K562 (cell line): Measurements from ENCODE around the gene SPAG9. TPM values are rescaled to one million over a fixed set of nuclear protein-coding genes. Genes with fewer than 3 reads are reported as not detected.

Source experiments
- ATAC-seq: fragments of 200-7000 bp; cut with Tn5 transposase; 3 replicates; pipeline ENCODE4 v1.9.1; 2020; ENCODE audit warnings: moderate library complexity
- BruUV-seq: library from RNA; stranded (reverse); fragments of 400-500 nt; replicated peaks from 2 replicates; lab custom pipeline; 2021; lab: Mats Ljungman, UMichigan
- CTCF ChIA-PET: fragments of 300-600 bp; formaldehyde crosslinking; extraction: SDS; loops from one replicate; lab custom pipeline; 2021; ENCODE audit warnings: low intra/inter-chr PET ratio; lab: Yijun Ruan, JAX
- POLR2A ChIA-PET: fragments of 300-600, 350-650 bp; sonication (Branson Sonifier 250); formaldehyde crosslinking; extraction: SDS; loops from one replicate; lab custom pipeline; 2021; ENCODE audit warnings: antibody characterized with exemption, inconsistent platforms; lab: Yijun Ruan, JAX
- DNase-seq, 4 experiments: peaks; one replicate each; pipeline versions ENCODE4 v3.0.0 to v3.0.0-alpha.2; 2011 to 2018; ENCODE audit warnings: low spot score in 3 of 4, mixed read lengths in 3 of 4; ENCODE audit errors: extremely low read depth in 1 of 4
- FAIRE-seq: peaks from 2 replicates; lab custom pipeline; 2011; peaks lifted over from hg19 to GRCh38; lab: Jason Lieb, UNC
- H2AFZ ChIP-seq: 2 replicates; pipeline ENCODE4 v1.6.0; 2011; ENCODE audit warnings: low read depth, low read length, control low read depth, inconsistent platforms
- H3K27ac ChIP-seq: fragments of 200-600 bp; 3 replicates; pipeline ENCODE4 v1.8.0; 2011; ENCODE audit warnings: low read depth, mild to moderate bottlenecking, control low read depth, inconsistent platforms, low read length, moderate library complexity, mixed read lengths; ENCODE audit errors: extremely low read depth
- H3K27me3 ChIP-seq, 2 experiments: fragments of 300-600 bp in 1 of 2; 2 replicates in 1 of 2; 3 replicates in 1 of 2; pipeline versions ENCODE4 v1.6.0 to v1.8.0; 2011; ENCODE audit warnings: inconsistent platforms in 2 of 2, low read length in 2 of 2, mild to moderate bottlenecking in 1 of 2, mixed read lengths in 1 of 2, moderate library complexity in 1 of 2; ENCODE audit not compliant: control insufficient read depth in 2 of 2, insufficient read depth in 2 of 2
- H3K36me3 ChIP-seq: fragments of 300-600 bp; 3 replicates; pipeline ENCODE4 v1.8.0; 2011; ENCODE audit warnings: mild to moderate bottlenecking, low read length, inconsistent platforms; ENCODE audit not compliant: control insufficient read depth, insufficient read depth
- H3K4me1 ChIP-seq, 2 experiments: fragments of 200-600 bp in 1 of 2; replicated peaks in 1 of 2; 2 replicates in 1 of 2; 3 replicates in 1 of 2; pipeline versions ENCODE4 v1.5.1 to v1.8.0; 2011; ENCODE audit warnings: inconsistent platforms in 2 of 2, low read length in 2 of 2, mild to moderate bottlenecking in 1 of 2, mixed read lengths in 1 of 2, moderate library complexity in 1 of 2; ENCODE audit not compliant: control insufficient read depth in 2 of 2, insufficient read depth in 2 of 2
- H3K4me2 ChIP-seq: 2 replicates; pipeline ENCODE4 v1.6.1; 2011; ENCODE audit warnings: low read length, control low read depth, inconsistent platforms, mixed read lengths; ENCODE audit not compliant: insufficient read depth
- H3K4me3 ChIP-seq: fragments of 200-600 bp; sonication (generic), shearing (Covaris generic); 2 replicates; pipeline ENCODE4 v1.5.1; 2016; ENCODE audit warnings: control low read depth, inconsistent platforms
- H3K79me2 ChIP-seq: fragments of 200-600 bp; 3 replicates; pipeline ENCODE4 v1.8.0; 2011; ENCODE audit warnings: low read length, inconsistent platforms; ENCODE audit not compliant: control insufficient read depth, insufficient read depth
- H3K9ac ChIP-seq, 2 experiments: 2 replicates each; pipeline versions ENCODE4 v1.6.0 to v1.6.1; 2011; ENCODE audit warnings: low read depth in 2 of 2, low read length in 2 of 2, control low read depth in 1 of 2, inconsistent platforms in 1 of 2, mild to moderate bottlenecking in 1 of 2, mixed read lengths in 1 of 2; ENCODE audit not compliant: insufficient read depth in 1 of 2
- H3K9me1 ChIP-seq: one replicate; pipeline ENCODE4 v1.6.0; 2011; ENCODE audit warnings: inconsistent platforms, mild to moderate bottlenecking, low read length, moderate library complexity; ENCODE audit not compliant: control insufficient read depth, insufficient read depth
- H3K9me3 ChIP-seq: replicated peaks from 2 replicates; pipeline ENCODE4 v1.5.1; 2011; ENCODE audit warnings: low read depth, low read length, inconsistent platforms; ENCODE audit not compliant: control insufficient read depth, insufficient read depth
- H4K20me1 ChIP-seq: replicated peaks from 2 replicates; pipeline ENCODE4 v1.6.1; 2011; ENCODE audit warnings: low read length, inconsistent platforms, mixed read lengths; ENCODE audit not compliant: control insufficient read depth, insufficient read depth
- CBX3 ChIP-seq, 2 experiments: IDR thresholded peaks; 1 replicate in 1 of 2; 2 replicates in 1 of 2; pipeline ENCODE4 v1.6.1; 2012; ENCODE audit warnings: inconsistent platforms in 2 of 2, low read length in 2 of 2, borderline replicate concordance in 1 of 2, control low read depth in 1 of 2
- CREB1 ChIP-seq, 2 experiments: sonication (generic) in 1 of 2; formaldehyde crosslinking in 1 of 2; IDR thresholded peaks; 2 replicates each; pipeline versions ENCODE4 v1.6.1 to v1.8.0; 2012 to 2022; ENCODE audit warnings: inconsistent platforms in 1 of 2, mild to moderate bottlenecking in 1 of 2, missing genetic modification reagents in 1 of 2, moderate library complexity in 1 of 2
- ESRRB ChIP-seq: fragments of 250-450 bp; sonication (Bioruptor Pico); IDR thresholded peaks from 2 replicates; pipeline ENCODE4 v1.5.0; 2020; ENCODE audit warnings: mild to moderate bottlenecking, moderate library complexity, borderline replicate concordance
- FOXJ2 ChIP-seq: fragments of 200-800 bp; sonication (Bioruptor generic); IDR thresholded peaks from 2 replicates; pipeline ENCODE4 v1.6.1; 2016; ENCODE audit warnings: missing genetic modification characterization, missing compliant biosample characterization
- HNRNPK ChIP-seq: fragments of 200-400 bp; formaldehyde crosslinking; IDR thresholded peaks from one replicate; pipeline ENCODE4 v1.6.1; 2018; ENCODE audit warnings: mild to moderate bottlenecking, low read depth, low read length; ENCODE audit not compliant: poor library complexity, severe bottlenecking
- MIER1 ChIP-seq: fragments of 450-650 bp; IDR thresholded peaks from 2 replicates; pipeline ENCODE4 v1.6.1; 2016; ENCODE audit warnings: antibody characterized with exemption, mild to moderate bottlenecking, low read depth
- POLR2B ChIP-seq: fragments of 450-650 bp; IDR thresholded peaks from 2 replicates; pipeline ENCODE4 v1.6.1; 2018; ENCODE audit warnings: low read depth; ENCODE audit not compliant: partially characterized antibody
- PURB ChIP-seq: sonication (generic); formaldehyde crosslinking; IDR thresholded peaks from 2 replicates; pipeline ENCODE4 v1.9.0; 2021; ENCODE audit warnings: low read depth, mild to moderate bottlenecking, missing genetic modification reagents
- RBM34 ChIP-seq: fragments of 200-400 bp; formaldehyde crosslinking; IDR thresholded peaks from 2 replicates; pipeline ENCODE4 v1.6.1; 2018; ENCODE audit warnings: low read length, borderline replicate concordance; ENCODE audit not compliant: insufficient read depth
- ZNF124 ChIP-seq: sonication (generic); formaldehyde crosslinking; IDR thresholded peaks from 2 replicates; pipeline ENCODE4 v1.8.1; 2022; ENCODE audit warnings: missing genetic modification reagents
- ZNF384 ChIP-seq: IDR thresholded peaks from 2 replicates; pipeline ENCODE4 v1.6.1; 2012; ENCODE audit warnings: low read depth, low read length, improper control_type of control experiment
- ZNF695 ChIP-seq: fragments of 450-650 bp; formaldehyde crosslinking; IDR thresholded peaks from 2 replicates; pipeline ENCODE4 v1.4.0; 2020; ENCODE audit warnings: mild to moderate bottlenecking, moderate library complexity
- ZNF696 ChIP-seq: fragments of 250-450 bp; sonication (Bioruptor Pico); conservative IDR thresholded peaks from 2 replicates; pipeline ENCODE4 v1.4.0; 2020; ENCODE audit warnings: mild to moderate bottlenecking, moderate library complexity
- WGBS: fragments of 100-300 bp; shearing (Covaris generic); methylation state at CpG from one replicate; pipeline ENCODE4 v1.1.6; 2016; ENCODE audit warnings: low coverage, mixed read lengths; ENCODE audit not compliant: insufficient coverage; ENCODE audit errors: missing lambda C conversion rate; 5-methylcytosine and 5-hydroxymethylcytosine counted together
- in situ Hi-C: fragments of 300-500 bp; cut with MboI; formaldehyde crosslinking; loops from 4 replicates; pipeline ENCODE4 v1.15.0; 2018; ENCODE audit warnings: inconsistent platforms, mixed read lengths
- intact Hi-C: fragments of 100-400 bp; cut with micrococcal nuclease; formaldehyde crosslinking; loops from 2 replicates; pipeline ENCODE4 v1.14.2; 2022
- polyA plus RNA-seq, 8 experiments: library from polyadenylated mRNA; depleted of rRNA in 4 of 8; stranded (reverse) in 5 of 8; unstranded in 3 of 8; fragments of >200 nt; fragmentation: Nextera tagmentation in 2 of 8; fragmentation: Illumina TruSeq in 1 of 8; extraction: Ambion mirVana in 2 of 8; extraction: Trizol in 1 of 8; gene quantifications; 2 replicates each; pipeline versions ENCODE4 v1.2.1 to v1.2.3, GENCODE V29; 2011 to 2014; ENCODE audit warnings: inconsistent platforms in 1 of 8, missing spikeins in 1 of 8
- total RNA-seq, 7 experiments: library from RNA; depleted of rRNA in 6 of 7; stranded (reverse); fragments of >200 nt in 6 of 7; fragmentation: Illumina TruSeq in 2 of 7; extraction: Trizol in 2 of 7; gene quantifications; 2 replicates each; pipeline versions ENCODE4 v1.2.1 to v1.2.3, GENCODE V29; 2011 to 2021; ENCODE audit warnings: low replicate concordance in 1 of 7
- TF ChIP-seq, protein P1 (sequence below): conservative IDR thresholded peaks from 2 replicates; pipeline ENCODE4 v1.6.1; 2011; ENCODE audit warnings: low read depth, mild to moderate bottlenecking, low read length; ENCODE audit not compliant: control insufficient read depth
- TF ChIP-seq, protein P2 (sequence below): fragments of 450-650 bp; IDR thresholded peaks from 2 replicates; pipeline ENCODE4 v1.7.0; 2016; ENCODE audit warnings: borderline replicate concordance

SPAG9 gene
- total and polyA plus RNA-seq, 9 of the 15 experiments (the other 6 are each of a cell fraction or from before 2014, with no cell fraction given) = 12.2 to 99.2 (median 58.2) TPM

DNA sequence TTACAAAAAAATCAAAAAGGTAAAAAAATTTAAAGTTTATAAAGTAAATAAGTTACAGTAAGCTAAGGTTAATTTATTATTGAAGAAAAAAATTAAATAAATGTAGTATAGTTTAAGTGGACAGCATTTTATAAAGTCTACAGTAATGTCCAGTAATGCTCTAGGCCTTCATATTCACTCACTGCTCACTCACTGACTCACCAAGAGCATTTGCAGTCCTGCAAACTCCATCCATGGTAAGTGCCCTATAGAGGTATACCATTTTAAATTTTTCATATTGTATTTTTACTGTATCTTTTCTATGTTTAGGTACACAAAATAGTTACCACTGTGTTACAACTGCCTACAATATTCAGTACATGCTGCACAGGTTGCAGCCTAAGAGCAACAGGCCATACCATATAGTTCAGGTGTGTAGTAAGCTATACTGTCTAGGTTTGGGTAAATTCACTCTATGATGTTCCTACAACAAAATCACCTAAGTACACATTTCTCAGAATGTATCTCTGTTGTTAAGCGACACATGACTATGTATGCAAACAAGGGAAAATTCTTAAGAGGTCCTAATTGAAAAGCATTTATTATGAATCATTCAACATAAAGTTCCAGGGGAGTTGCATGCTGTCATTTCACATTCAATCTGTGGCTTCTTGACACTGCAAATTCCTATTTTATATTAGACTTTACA, 92.3 kb downstream of the SPAG9 start (continued):
- TF ChIP-seq, protein P1, sequence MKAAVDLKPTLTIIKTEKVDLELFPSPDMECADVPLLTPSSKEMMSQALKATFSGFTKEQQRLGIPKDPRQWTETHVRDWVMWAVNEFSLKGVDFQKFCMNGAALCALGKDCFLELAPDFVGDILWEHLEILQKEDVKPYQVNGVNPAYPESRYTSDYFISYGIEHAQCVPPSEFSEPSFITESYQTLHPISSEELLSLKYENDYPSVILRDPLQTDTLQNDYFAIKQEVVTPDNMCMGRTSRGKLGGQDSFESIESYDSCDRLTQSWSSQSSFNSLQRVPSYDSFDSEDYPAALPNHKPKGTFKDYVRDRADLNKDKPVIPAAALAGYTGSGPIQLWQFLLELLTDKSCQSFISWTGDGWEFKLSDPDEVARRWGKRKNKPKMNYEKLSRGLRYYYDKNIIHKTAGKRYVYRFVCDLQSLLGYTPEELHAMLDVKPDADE = no peak
- no peak for TF ChIP-seq ZNF124 (CRISPR knock-in tag)
- no peak for TF ChIP-seq HNRNPK
- no peak for TF ChIP-seq PURB (CRISPR knock-in tag)

DNA sequence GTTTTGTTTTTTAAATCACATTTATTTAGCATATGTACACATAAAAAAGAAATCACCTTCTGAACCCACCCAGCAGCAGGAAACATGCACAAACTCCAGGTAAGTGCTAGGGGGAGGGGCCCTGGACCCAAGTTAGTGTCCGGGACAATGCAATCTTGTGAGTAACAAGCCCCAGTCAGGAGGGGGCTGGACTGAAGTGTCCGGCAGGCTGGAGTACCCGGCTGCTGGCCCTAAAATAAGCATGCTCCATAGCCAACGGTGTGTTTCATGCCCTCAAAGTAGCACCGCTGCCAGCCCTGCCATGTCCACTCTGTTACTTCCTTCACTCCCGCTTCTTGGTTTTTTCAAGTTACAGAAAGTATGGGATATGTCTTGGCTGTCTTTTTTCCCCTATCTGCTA, 102.1 kb downstream of the SPAG9 start:
- Histone ChIP-seq H3K9me3 (no peaks in the 10 kb centered on the region), H3K27me3 (no peaks in the 10 kb centered on the region), H4K20me1 (no peaks in the 10 kb centered on the region), H3K9me1 (no peaks in the 10 kb centered on the region), H3K27ac (no peak overlapping the region), H3K4me2 (no peak overlapping the region), H3K36me3 (peaks cover 62% of the 10 kb centered on the region), H3K4me3 (no peak overlapping the region), H3K79me2 (no peaks in the 10 kb centered on the region), H3K4me1 (no peaks in the 10 kb centered on the region), H3K9ac (no peak overlapping the region; a peak in 1 of 4 replicates), H2AFZ (no peak overlapping the region)
- ChIA-PET POLR2A (no interaction called here), CTCF (no interaction called here)
- intact Hi-C loops (no loop called here), in situ Hi-C loops (no loop called here)
- WGBS = 95% methylated on average over 6 of the region's 6 CpGs
- BruUV-seq = no TSS peak
- FAIRE-seq (no peak), DNase-seq (no peak), ATAC-seq (no peak)
- TF ChIP-seq FOXJ2 (tag) (no peak), CREB1 (IDR thresholded peaks at IDR 0.05) (no peak), CREB1 (CRISPR knock-in tag; IDR thresholded peaks at IDR 0.05) (no peak), RBM34 (no peak), POLR2B (no peak), ESRRB (no peak), ZNF384 (no peak), ZNF696 (no peak), MIER1 (no peak), CBX3 (IDR thresholded peaks at IDR 0.05; ENCODE audit: borderline replicate concordance in 1 of 2, low read length in 2 of 2) (no peak), ZNF695 (CRISPR knock-in tag) (no peak)
- TF ChIP-seq, protein P2, sequence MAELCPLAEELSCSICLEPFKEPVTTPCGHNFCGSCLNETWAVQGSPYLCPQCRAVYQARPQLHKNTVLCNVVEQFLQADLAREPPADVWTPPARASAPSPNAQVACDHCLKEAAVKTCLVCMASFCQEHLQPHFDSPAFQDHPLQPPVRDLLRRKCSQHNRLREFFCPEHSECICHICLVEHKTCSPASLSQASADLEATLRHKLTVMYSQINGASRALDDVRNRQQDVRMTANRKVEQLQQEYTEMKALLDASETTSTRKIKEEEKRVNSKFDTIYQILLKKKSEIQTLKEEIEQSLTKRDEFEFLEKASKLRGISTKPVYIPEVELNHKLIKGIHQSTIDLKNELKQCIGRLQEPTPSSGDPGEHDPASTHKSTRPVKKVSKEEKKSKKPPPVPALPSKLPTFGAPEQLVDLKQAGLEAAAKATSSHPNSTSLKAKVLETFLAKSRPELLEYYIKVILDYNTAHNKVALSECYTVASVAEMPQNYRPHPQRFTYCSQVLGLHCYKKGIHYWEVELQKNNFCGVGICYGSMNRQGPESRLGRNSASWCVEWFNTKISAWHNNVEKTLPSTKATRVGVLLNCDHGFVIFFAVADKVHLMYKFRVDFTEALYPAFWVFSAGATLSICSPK = no peak
